Activated T-helper 9 cell treated with anti-CD3 and anti-CD28 coated beads, Interleukin-2, amount 50 U/mL, for 16 hours (primary cell): ENCODE results near the gene FOXK1.

ENCODE experiments used
- DNase-seq: peaks from one replicate; pipeline ENCODE4 v3.0.0-alpha.2; 2020; ENCODE audit warnings: low read depth

The FOXK1 gene

DNA sequence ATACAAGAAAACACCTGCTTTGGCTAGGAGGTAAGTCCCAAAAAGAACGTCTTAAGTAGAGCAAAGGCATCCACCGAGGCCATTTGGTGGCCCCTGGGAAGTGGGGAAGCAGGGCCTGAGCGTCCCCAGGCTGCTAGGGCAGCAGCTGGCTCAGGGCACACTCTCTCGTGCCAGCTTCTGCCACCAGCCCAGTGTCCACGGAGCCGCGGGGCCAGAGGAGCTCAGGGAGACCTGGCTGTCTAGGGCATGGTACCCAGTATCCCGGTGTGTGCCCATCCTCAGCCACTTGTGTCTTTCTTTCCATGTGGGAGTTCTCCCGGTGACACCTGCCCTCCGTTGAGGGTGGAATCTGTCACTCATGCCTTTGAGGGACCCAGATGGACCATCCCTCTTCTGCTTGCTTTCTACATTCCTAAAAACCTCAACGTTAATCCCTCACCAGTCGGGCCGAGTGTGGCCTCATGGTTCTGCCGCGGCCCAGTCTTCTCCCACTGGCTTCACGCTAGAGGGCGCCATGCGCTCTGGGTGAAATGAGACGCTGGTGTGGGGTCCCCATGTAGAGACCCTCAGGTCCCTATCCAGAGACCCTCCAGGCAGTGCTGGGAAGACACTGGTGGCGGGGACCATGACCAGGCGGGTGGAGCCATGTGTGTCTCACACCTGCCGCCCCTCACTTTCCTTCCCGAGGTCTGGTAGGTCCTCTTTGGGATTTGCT is 83.8 kb downstream of the FOXK1 start:
- no peak for DNase-seq

DNA sequence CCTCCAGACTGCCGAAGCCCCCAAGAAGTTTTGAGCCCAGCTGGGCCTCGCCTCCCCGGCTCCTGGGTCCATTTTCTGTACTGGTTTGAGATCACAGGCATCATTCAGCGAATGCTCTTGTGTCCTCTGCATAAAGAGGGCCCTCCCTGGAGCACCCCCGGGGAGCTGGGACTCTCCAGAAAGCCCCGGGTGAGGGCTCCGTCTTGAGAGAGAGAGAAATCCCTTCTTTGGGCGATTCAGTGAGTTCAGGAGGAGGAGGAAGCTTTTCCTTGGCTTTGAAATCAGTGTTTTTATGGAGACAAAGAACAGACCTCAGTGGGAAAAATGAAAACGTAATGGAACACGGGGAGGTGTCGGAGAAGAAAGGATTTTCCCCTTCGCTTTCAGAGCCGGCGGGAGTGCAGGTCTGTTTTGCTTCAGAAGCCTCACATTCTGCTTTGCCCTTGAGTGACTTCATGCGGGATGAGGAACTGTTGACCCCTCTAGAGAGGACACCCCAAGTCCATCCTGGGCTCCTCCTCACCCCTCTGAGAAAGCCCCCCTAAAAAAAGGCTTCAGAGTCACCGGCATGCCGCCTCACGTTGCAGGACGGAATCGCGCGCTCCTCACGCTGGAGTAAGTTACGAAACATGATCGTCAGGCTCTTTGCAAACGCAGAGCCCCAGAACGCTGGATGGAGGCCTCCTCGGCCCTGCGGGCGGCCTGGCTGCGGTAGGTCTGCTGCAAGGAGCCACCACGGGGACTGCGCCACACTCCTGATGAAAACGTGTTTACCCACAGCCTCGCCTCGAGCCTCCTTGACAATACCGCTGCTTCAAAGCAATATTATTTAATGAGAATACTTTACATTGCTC is 84.8 kb downstream of the FOXK1 start:
- DNase-seq: no peak

DNA sequence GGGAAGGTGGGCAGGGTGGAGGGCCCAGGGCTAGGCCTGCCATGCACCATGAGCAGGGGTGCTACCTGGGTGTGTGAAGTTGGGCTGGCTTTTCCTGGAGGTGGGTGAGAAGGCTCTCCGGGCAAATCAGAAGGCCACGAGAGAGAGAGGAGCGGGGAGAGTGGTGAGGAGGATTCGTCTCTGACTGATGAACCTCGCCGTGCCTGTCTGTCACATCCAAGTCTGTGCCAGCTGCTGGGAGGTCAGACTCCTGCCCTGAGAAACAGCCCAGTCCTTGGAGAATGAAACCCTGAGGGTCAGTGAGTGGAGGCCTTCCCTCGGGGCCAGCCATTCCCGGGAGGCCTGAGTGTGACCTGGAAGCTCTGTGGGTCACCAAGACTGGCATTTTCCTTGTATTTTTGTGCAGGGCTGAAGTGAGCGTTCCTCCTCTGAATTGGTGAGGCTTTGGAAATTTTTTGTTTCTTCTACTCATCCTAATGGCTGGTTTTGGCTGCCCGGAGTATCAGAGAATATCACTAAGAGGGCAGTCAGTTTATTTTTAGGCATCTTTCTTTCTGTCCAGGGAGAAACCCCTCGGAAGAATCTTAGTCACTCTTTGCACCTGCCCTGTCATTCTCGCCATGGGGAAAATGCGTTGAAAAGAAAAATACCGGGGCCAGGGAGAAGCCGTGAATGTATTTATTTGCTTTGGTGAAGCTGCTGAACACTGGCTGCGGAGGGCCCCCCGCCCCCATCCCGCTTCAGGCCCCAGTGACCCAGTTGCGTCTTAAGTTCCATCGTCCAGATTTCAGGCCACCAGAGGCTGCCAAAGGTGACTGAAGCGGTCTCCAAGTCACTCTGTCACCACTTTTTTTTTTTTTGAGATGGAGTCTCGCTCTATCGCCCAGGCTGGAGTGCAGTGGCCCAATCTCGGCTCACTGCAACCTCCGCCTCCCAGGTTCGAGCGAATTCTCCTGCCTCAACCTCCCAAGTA is 86.8 kb downstream of the FOXK1 start:
- DNase-seq: no peak

GRCh38 chr7:4769761-4770160 is 87.7 kb downstream of the FOXK1 start:
- no peak for DNase-seq

DNA sequence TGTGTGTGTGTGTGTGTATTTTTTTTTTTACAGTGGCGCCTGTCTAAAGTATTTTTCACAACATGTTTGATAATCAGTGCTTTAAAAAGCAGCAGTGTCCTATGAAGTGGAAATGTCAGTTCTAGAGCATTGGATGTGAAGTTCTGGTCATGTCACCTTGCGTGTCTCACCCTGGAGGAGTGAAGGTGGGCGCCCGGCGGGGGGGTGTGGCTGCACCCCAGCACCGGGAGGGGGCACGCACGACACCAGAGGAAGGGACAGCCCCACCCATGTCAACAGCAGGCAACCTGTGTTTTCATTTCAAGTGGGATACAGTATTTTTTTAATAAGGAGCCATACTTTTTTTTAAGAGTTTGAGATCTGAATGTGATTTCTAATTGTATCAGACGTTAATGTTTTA is 88.8 kb downstream of the FOXK1 start:
- no peak for DNase-seq

DNA sequence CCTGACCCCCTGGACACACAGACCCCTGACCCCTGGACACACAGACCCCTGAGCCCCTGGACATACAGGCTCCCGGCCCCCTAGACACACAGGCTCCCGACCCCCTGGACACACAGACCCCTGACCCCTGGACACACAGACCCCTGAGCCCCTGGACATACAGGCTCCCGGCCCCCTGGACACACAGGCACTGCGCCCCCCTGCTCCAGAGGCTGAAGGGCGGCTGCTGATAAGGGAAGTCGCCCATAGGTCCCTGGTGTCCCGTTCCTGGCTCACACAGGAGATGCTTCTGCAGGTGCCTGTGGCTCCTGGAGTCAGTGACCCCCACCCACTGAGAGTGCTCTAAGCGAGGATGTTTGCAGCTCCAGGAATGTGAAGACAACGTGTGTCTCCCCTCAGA is 89.6 kb downstream of the FOXK1 start:
- DNase-seq: no peak

DNA sequence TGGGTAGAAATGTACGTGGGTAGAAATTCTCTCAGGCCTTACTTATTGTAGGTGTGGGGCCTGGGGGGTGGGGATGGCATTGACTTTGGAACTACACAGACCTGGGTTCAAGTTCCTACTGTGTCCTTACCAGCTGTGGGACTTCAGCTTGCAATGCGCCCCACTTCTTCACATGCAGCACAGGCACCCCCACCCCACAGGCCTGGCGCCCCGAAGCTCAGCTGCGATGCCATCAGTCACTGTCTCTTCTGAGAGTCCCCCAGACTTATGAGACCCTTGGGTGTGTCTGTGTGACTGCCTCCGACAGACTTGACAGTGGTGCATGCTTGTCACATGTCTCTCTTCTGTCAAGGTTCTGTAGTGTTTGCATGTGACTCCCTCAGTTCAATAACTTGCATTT is 90.2 kb downstream of the FOXK1 start:
- no peak for DNase-seq

DNA sequence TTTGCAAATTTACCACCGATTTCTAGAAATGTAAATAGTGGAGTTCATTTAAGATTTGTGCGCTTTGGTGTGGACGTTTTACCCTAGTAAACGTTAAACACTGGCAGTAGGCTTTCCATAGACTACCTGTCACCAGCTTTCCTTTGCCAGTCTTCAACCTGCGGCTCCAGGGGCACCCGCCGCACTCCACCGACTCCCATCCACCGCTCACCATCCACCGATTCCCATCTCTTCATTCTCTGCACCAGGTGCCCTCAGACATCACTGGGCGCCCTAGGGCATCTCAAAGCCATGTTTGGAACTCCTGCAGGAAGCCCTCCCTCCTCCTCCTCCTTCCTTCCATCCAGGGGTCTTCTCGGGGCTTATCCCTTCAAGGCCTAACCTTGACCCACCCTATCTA is 91.9 kb downstream of the FOXK1 start:
- DNase-seq: no peak

DNA sequence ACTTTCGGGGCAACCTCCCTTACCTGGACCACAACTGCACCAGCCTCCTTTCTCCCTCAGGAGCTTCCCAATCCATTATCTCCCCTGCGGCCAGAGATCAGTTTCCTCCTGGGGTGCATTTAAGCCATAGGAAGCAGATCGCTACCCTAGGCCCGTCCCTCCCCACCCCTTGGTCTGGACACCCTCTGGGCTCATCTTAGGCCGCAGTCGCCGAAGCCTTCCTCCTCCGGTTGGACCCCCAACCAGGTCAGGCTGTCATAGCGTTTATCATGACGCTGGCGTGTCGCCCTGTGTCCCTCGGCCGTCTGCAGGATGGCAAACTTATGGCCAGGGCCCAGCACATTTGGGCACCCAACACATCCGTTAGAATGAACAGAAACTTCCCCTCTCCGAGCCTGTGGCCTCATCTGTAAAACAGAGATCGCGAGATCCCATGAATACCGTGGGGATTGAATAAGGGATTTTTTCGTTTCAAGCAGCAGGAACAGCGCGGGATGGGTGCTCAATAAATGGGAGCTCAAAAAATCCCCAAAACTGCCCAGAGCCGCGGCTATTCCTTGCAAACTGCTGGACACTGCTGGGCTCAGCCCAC is 92.7 kb downstream of the FOXK1 start:
- no peak for DNase-seq

DNA sequence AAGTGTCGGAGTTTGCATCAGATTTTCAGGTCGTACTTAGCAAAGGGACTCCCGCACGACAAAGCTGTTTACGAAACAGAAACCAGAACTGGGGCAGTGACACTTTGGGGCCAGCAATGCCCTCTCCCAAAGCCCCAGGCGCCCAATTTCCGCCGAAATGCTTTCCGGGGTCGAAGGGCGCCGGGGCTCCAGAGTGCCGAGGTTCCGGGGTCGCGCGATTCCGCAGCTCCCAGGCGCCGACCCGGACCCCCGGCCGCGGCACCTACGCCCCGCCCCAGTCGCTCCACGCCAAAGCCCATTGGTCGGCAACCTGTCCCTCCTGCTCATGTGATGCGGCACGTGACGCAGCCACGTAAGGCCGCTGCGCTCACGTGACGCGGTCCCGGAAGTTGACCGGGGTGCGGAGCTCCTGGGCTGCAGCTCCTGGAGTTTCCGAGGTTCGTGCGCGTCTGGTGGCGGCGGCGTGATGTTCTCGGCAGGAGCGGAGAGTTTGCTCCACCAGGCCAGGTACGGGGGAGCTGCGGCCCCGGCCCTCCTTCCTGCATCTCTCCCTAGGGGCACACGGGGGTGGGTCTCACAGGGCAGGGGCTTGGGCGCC is 93.3 kb downstream of the FOXK1 start, which contains the start of gene AP5Z1:
AP5Z1 (plus strand) TSS at position 374 of the 598 bp plus-strand sequence; CDS start at position 467, 93 bp downstream.
- peak; percentile 94 for DNase-seq

DNA sequence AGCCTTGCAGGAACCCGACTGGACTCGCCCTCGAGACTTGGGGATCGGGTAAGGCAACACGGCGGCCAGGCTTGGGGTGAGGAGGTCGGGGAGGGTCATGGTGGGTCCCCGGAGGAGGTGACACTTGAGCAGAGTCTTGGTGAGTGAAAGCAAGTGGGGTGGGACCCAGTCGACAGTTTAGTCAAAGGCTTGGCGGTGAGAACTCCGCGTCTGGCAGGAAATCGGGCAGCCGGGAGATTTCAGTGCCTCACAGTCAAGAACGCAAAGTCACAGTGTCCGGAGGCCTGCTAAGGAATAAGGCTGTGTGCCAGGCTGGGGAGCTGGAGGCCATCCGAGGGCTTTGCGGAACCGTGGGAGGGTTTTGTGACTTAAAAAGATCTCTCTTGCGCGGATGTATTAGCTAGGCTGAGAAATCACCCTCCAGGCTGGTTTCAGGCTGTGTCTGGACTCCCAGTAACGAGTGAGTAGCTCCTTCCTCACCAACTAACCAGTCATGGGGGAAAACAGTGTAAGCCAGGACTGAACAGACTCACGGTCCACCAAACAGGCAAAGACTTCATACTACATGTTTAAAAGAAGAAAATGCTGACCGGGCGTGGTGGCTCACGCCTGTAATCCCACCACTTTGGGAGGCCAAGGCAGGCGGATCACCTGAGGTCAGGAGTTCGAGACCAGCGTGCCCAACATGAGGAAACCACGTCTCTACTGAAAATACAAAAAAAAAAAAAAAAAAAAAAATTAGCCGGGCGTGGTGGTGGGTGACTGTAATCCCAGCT is 93.9 kb downstream of the FOXK1 start:
- DNase-seq: peak; percentile 39

DNA sequence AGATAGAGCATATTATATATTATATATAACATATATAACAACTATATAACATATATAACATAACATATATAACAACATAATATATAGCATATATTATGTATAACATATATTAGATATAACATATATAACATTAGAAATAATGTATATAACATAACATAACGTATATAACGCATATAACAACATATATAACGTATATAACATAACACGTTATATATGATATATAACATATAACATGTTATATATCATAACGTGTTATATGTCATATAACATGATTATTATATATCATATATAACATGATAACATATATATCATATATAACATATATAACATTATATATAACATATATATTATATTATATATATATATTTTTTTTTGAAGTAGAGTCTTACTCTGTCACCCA is 97.0 kb downstream of the FOXK1 start:
- DNase-seq: no peak

DNA sequence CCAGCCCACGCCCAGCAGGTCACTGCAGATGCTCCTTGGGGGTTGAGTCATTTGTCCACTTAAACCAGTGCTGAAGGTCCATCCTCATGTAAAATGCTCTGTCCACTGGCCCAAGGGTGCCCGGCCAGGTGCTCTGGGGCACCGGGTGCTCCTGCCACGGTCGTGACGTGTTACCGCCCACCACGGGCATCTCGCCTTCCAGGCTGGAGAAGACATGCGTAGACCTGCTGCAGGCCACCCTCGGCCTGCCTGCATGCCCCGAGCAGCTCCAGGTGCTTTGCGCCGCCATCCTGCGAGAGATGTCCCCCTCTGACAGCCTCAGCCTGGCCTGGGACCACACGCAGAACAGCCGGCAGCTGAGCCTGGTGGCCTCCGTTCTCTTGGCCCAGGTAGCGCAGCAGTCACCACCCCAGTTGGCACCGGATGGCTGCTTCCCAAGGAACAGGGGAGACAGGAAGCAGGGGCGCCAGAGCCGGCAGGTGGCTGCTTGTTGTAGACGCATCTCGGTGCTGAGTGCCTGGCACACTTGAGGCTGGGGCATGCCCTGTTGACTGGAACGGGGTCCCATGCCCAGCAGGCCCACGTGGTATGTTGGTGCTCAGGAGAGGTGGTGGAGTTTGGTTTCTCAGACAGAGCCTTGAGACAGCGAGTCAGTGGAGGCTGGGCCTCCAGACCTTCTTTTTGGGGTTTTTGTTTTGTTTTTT is 99.4 kb downstream of the FOXK1 start:
- no peak for DNase-seq

GRCh38 chr7:4782333-4783291 is 100.5 kb downstream of the FOXK1 start:
- no peak for DNase-seq

GRCh38 chr7:4783292-4783652 is 101.2 kb downstream of the FOXK1 start:
- DNase-seq: no peak

GRCh38 chr7:4783762-4784351 is 101.8 kb downstream of the FOXK1 start:
- DNase-seq: no peak

- no peak for DNase-seq
Observed at GRCh38 chr7:4784799-4785198, 102.7 kb downstream of the FOXK1 start.

DNA sequence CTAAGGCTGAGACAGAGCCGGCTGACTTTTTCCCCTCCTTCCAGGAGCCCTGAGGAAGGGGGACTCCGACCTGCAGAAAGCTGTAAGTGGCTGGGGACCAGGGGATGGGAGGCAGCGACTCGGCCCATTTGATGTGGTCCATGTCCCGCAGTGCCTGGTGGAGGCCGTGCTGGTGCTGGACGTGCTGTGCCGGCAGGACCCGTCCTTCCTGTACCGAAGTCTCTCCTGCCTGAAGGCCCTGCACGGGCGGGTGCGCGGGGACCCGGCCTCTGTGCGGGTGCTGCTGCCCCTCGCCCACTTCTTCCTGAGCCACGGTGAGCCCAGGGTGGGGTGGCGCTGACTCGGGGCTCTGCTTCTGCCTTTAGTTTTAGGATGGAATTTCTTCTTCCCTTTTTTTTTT is 103.3 kb downstream of the FOXK1 start:
- DNase-seq: no peak
